ENCODE data around the gene PSMC5. TPM values are rescaled to one million over a fixed set of nuclear protein-coding genes. Genes with fewer than 3 reads are reported as not detected.

Gene PSMC5
- total and polyA plus RNA-seq, 9 of the 15 experiments (the other 6 are each of a cell fraction or from before 2014, with no cell fraction given) = 89.2 to 393 (median 161) TPM

- TF ChIP-seq FOXJ2 (tag; IDR thresholded peaks at IDR 0.05) (no peak), MEIS2 (IDR thresholded peaks at IDR 0.05; ENCODE audit: partially characterized antibody) (peak; percentile 3), RAD51 (IDR thresholded peaks at IDR 0.05; ENCODE audit: borderline replicate concordance, low read depth) (no peak), ZNF561 (CRISPR knock-in tag; conservative IDR thresholded peaks at IDR 0.05) (no peak), L3MBTL2 (IDR thresholded peaks at IDR 0.05) (no peak; the same call in none of the 2 replicates), ZNF444 (CRISPR knock-in tag; IDR thresholded peaks at IDR 0.05) (no peak), RBBP5 (IDR thresholded peaks at IDR 0.05; ENCODE audit: borderline replicate concordance, insufficient read depth, low read length, poor library complexity, severe bottlenecking) (peak; percentile 92), RBM25 (IDR thresholded peaks at IDR 0.05; ENCODE audit: low read depth, low read length, severe bottlenecking) (no peak), WHSC1 (IDR thresholded peaks at IDR 0.05; ENCODE audit: low read length) (no peak), TEAD4 (IDR thresholded peaks at IDR 0.05; ENCODE audit: low read length) (peak; percentile 58; the same call in 1 of the 2 replicates), TEAD4 (CRISPR knock-in tag; IDR thresholded peaks at IDR 0.05; ENCODE audit: borderline replicate concordance) (no peak), POLR2A (conservative IDR thresholded peaks at IDR 0.05) (peak; percentile 95), MECOM (CRISPR knock-in tag; IDR thresholded peaks at IDR 0.05) (no peak), SRSF7 (optimal IDR thresholded peaks at IDR 0.05; ENCODE audit: low read depth, low read length) (no peak), ZFPM2 (CRISPR knock-in tag; IDR thresholded peaks at IDR 0.05) (no peak), ZBTB34 (CRISPR knock-in tag; IDR thresholded peaks at IDR 0.05) (no peak), PRMT5 (CRISPR knock-in tag; IDR thresholded peaks at IDR 0.05) (no peak)
- TF ChIP-seq, protein P1, sequence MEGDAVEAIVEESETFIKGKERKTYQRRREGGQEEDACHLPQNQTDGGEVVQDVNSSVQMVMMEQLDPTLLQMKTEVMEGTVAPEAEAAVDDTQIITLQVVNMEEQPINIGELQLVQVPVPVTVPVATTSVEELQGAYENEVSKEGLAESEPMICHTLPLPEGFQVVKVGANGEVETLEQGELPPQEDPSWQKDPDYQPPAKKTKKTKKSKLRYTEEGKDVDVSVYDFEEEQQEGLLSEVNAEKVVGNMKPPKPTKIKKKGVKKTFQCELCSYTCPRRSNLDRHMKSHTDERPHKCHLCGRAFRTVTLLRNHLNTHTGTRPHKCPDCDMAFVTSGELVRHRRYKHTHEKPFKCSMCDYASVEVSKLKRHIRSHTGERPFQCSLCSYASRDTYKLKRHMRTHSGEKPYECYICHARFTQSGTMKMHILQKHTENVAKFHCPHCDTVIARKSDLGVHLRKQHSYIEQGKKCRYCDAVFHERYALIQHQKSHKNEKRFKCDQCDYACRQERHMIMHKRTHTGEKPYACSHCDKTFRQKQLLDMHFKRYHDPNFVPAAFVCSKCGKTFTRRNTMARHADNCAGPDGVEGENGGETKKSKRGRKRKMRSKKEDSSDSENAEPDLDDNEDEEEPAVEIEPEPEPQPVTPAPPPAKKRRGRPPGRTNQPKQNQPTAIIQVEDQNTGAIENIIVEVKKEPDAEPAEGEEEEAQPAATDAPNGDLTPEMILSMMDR (IDR thresholded peaks at IDR 0.05 in 2 of 3, conservative IDR thresholded peaks at IDR 0.05 in 1 of 3; ENCODE audit: insufficient read depth in 2 of 3, low read depth in 1 of 3, low read length in 3 of 3) = peak; percentile 62 to 71 (median 68)
- TF ChIP-seq, protein P2, sequence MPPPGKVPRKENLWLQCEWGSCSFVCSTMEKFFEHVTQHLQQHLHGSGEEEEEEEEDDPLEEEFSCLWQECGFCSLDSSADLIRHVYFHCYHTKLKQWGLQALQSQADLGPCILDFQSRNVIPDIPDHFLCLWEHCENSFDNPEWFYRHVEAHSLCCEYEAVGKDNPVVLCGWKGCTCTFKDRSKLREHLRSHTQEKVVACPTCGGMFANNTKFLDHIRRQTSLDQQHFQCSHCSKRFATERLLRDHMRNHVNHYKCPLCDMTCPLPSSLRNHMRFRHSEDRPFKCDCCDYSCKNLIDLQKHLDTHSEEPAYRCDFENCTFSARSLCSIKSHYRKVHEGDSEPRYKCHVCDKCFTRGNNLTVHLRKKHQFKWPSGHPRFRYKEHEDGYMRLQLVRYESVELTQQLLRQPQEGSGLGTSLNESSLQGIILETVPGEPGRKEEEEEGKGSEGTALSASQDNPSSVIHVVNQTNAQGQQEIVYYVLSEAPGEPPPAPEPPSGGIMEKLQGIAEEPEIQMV (tag; conservative IDR thresholded peaks at IDR 0.05; ENCODE audit: low read depth) = no peak
- TF ChIP-seq, protein P3, sequence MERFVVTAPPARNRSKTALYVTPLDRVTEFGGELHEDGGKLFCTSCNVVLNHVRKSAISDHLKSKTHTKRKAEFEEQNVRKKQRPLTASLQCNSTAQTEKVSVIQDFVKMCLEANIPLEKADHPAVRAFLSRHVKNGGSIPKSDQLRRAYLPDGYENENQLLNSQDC (CRISPR knock-in tag; IDR thresholded peaks at IDR 0.05) = no peak
Measured at GRCh38 chr17:63827002-63827800, at the start of gene PSMC5, which contains the start of gene FTSJ3 (continued).

Data from K562 (cell line).